ENCODE measurements around the gene SAMD14.

SAMD14 gene

GRCh38 chr17:50157891-50158290, 27.9 kb upstream of the SAMD14 start:
- Mint-ChIP-seq H3K27ac (no peak overlapping the region), H3K9me3 (no peaks in the 10 kb centered on the region), H3K36me3 (peaks cover 0 to 3% of the 10 kb centered on the region in 2 donors), H3K27me3 (no peaks in the 10 kb centered on the region), H3K4me3 (no peak overlapping the region), H3K4me1 (peaks cover 29 to 37% of the 10 kb centered on the region in 2 donors)
- DNase-seq: no peak
- ATAC-seq (replicated peaks): no peak

GRCh38 chr17:50155115-50155819, 25.3 kb upstream of the SAMD14 start:
- peaks cover 17 to 24% of the 10 kb centered on the region in 2 donors for H3K4me1 Mint-ChIP-seq
- DNase-seq (no peak), ATAC-seq (replicated peaks) (no peak)
- no peaks in the 10 kb centered on the region for H3K9me3 Mint-ChIP-seq
- peaks cover 3 to 5% of the 10 kb centered on the region in 2 donors for H3K36me3 Mint-ChIP-seq
- H3K27ac Mint-ChIP-seq: peak overlapping the region; percentile 37
- H3K27me3 Mint-ChIP-seq: no peaks in the 10 kb centered on the region
- no peak overlapping the region for H3K4me3 Mint-ChIP-seq

DNA sequence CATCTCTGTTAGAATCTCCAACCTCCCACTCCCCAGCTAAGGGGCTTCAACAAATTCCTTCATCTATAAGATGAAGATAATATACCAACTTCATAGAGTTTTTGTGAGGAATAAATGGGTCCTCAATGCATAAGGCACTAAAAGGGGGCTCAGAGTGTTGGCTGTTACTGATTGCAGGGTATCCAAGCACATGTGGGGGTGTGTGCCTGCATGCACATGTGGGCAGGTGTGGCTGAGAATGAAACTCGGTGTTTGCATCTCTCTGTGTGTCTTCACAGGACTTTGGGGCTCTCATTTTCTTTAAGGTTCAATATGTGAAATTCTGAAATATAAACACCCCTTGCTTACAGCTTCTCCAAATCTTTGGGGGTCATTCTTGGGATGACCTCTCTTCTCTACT, 24.6 kb upstream of the SAMD14 start:
- Mint-ChIP-seq H3K4me1 (peaks cover 16 to 24% of the 10 kb centered on the region in 2 donors), H3K36me3 (peaks cover 3 to 5% of the 10 kb centered on the region in 2 donors), H3K27me3 (no peaks in the 10 kb centered on the region), H3K9me3 (no peaks in the 10 kb centered on the region), H3K4me3 (no peak overlapping the region), H3K27ac (peak overlapping the region; percentile 37)
- ATAC-seq (replicated peaks) (no peak), DNase-seq (no peak)

DNA sequence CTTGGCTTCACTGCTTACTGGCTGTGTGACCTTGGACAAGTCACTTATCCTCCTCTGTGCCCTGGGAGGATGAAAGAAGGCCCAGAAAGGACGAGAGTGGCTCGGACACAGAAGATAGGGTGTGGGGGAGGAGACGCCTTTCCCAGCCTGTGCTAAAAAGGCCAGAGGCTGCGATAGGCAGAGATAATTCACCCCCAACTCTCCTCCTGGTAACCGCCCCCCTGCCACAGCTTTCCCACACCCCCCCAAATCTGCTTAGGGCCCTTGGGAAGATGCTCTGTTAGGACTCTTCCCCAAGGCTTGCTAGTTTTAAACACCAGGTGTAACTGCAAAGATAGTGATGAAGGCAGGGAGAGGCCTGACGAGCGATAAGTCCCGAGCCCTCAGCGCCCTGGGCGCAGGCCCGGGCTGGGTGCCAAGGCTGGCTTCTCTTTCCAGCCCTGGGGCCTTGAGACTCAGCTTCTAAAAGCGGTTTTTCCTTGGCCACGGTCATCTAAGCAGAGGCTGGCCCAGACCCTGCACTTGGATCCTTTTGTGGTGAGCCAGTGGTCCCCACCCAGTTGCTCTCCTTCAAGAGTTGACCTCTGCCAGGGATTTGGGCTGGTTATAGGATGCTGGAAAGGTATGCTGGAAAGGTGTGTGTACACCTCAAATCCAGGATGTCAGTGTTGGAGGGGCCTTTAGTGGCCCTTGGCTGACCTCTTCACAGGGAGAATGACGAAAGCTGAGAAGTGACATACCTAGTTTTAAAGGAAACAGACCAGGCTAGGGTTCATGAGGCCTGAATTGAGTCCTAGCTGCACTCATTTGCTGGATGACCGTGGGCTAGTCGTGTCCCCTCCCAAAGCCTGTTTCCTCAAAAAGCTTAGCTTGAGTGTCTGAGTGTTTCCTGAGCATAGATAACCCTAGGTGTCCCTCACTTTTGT, 24.0 kb upstream of the SAMD14 start:
- peaks cover 5 to 10% of the 10 kb centered on the region in 2 donors for H3K36me3 Mint-ChIP-seq
- H3K9me3 Mint-ChIP-seq: no peaks in the 10 kb centered on the region
- DNase-seq (no peak), ATAC-seq (replicated peaks) (no peak)
- H3K27ac Mint-ChIP-seq: peak overlapping the region; percentile 84
- no peaks in the 10 kb centered on the region for H3K27me3 Mint-ChIP-seq
- H3K4me1 Mint-ChIP-seq: peaks cover 16 to 24% of the 10 kb centered on the region in 2 donors
- no peak overlapping the region for H3K4me3 Mint-ChIP-seq

- Mint-ChIP-seq H3K4me1 (peaks cover 14 to 24% of the 10 kb centered on the region in 2 donors), H3K27ac (no peak overlapping the region), H3K27me3 (no peaks in the 10 kb centered on the region), H3K36me3 (peaks cover 11 to 22% of the 10 kb centered on the region in 2 donors), H3K4me3 (no peak overlapping the region), H3K9me3 (no peaks in the 10 kb centered on the region)
- DNase-seq (no peak), ATAC-seq (replicated peaks) (no peak)
Measured at GRCh38 chr17:50152736-50153135, 22.8 kb upstream of the SAMD14 start.

- Mint-ChIP-seq H3K27me3 (no peaks in the 10 kb centered on the region), H3K36me3 (peaks cover 18 to 29% of the 10 kb centered on the region in 2 donors), H3K4me3 (peak overlapping the region; percentile 85 to 87), H3K27ac (peak overlapping the region; percentile 95), H3K4me1 (peaks cover 17 to 30% of the 10 kb centered on the region in 2 donors), H3K9me3 (no peaks in the 10 kb centered on the region)
- peak; percentile 6 to 13 for ATAC-seq (replicated peaks)
- peak; percentile 48 for DNase-seq
Measured at GRCh38 chr17:50151937-50152547, 22.1 kb upstream of the SAMD14 start.

DNA sequence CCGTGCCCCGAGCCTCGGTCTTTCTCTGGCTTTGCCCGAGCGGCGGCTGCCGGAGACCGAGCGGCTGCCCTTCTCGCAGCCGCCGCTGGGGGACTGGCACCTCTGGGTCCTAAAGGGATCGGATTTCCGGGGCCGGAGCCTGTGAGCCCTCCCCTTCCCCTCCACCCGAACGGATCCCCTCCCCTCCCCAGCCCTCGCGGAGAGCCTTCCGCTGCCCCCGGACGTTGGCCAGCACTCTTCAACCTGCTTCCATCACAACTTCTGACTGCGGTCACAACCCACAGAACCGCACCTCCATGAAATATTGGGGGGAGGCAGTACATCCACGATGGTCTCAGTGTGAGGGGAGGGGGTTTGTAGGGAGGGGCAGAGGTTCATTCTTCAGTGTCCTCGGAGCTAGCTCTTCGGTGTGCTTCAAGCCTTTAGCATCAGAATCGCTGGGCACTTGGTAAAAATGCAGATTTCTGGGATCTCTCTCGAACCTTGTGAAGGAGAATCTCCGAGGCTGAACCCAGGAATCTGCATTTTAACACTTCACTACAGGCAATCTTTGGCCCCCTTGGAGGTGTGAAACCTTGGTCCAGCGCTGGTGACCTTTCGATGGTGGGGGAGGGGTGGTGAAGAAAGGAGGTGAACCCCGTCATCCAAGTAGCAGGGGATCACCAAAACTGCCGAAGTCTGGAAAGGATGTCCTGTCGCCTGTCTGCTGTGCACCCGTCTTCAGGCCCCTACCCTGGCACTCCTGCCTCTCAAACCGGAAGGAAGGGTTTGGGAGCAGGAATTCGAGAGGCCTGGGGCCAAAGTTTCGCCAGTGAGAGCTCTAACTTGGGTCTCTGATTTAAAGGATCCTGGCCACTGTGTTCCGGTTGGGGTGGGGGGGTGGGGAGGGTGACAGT, 21.3 kb upstream of the SAMD14 start:
- peak; percentile 52 to 56 for ATAC-seq (replicated peaks)
- peaks cover 26 to 36% of the 10 kb centered on the region in 2 donors for H3K36me3 Mint-ChIP-seq
- no peaks in the 10 kb centered on the region for H3K9me3 Mint-ChIP-seq
- no peaks in the 10 kb centered on the region for H3K27me3 Mint-ChIP-seq
- DNase-seq: peak; percentile 84
- peak overlapping the region; percentile 85 to 87 for H3K4me3 Mint-ChIP-seq
- H3K27ac Mint-ChIP-seq: peak overlapping the region; percentile 95
- H3K4me1 Mint-ChIP-seq: peaks cover 24 to 37% of the 10 kb centered on the region in 2 donors

DNA sequence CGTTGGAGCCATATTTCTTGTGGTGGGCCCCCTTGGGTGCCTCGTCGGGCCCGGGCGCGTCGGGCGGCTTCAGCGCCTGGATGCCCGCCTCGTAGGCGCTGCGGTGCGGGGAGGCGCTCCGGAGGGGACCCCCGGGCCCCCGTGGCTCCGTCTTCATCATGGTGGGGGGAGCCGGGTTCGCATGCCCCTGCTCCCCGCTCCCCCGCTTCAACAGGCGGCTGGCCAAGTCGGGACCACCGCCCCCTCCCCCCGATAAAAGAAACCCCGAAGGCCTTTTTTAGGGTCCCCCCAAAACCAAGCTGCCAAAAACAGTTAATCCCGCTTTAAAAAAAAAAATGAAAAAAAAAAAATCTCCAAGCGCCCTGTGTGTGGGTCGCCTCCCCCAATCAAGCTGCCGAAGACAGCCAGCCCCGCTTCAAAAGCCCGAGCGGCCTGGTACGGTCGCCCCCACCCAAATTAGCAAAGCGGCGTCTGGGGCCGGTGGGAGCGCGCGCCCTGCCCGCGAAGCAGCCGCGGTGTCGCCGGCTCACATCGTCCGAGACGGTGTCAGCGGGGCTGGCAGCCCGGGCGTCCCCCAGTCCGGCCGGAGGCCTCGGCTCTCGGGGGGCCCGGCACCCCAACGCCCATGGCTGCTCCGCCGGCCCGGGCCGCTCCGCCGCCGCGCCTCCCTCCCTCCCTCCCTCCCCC, 20.5 kb upstream of the SAMD14 start, which contains the start of gene PPP1R9B:
Gene PPP1R9B (minus strand): TSS at position 324 of the 687 bp plus-strand sequence. CDS start 164 bp downstream, at position 160.
- peaks cover 30 to 45% of the 10 kb centered on the region in 2 donors for H3K4me1 Mint-ChIP-seq
- H3K9me3 Mint-ChIP-seq: no peaks in the 10 kb centered on the region
- ATAC-seq (replicated peaks): peak in 1 of 2 donors; percentile 0
- H3K27ac Mint-ChIP-seq: peak within 1 kb of the TSS; percentile 97
- peaks cover 30 to 43% of the 10 kb centered on the region in 2 donors for H3K36me3 Mint-ChIP-seq
- H3K4me3 Mint-ChIP-seq: peak within 1 kb of the TSS; percentile 87 to 100
- no peak for DNase-seq
- no peaks in the 10 kb centered on the region for H3K27me3 Mint-ChIP-seq

- Mint-ChIP-seq H3K27me3 (no peaks in the 10 kb centered on the region), H3K27ac (peak overlapping the region; percentile 99), H3K9me3 (no peaks in the 10 kb centered on the region), H3K4me1 (peaks cover 33 to 47% of the 10 kb centered on the region in 2 donors), H3K36me3 (peaks cover 36 to 51% of the 10 kb centered on the region in 2 donors), H3K4me3 (peak overlapping the region; percentile 87 to 100)
- no peak for DNase-seq
- no peak for ATAC-seq (replicated peaks)
Measured at GRCh38 chr17:50149417-50150353, 19.7 kb upstream of the SAMD14 start.

GRCh38 chr17:50149091-50149416, 19.1 kb upstream of the SAMD14 start:
- ATAC-seq (replicated peaks): no peak
- Mint-ChIP-seq H3K9me3 (no peaks in the 10 kb centered on the region), H3K4me1 (peaks cover 37 to 47% of the 10 kb centered on the region in 2 donors), H3K27me3 (no peaks in the 10 kb centered on the region), H3K4me3 (peak overlapping the region; percentile 87 to 100), H3K27ac (peak overlapping the region; percentile 99), H3K36me3 (peaks cover 43 to 58% of the 10 kb centered on the region in 2 donors)
- DNase-seq: no peak

- Mint-ChIP-seq H3K4me3 (peak overlapping the region; percentile 87 to 100), H3K4me1 (peaks cover 40 to 51% of the 10 kb centered on the region in 2 donors), H3K27ac (peak overlapping the region; percentile 99), H3K27me3 (no peaks in the 10 kb centered on the region), H3K9me3 (no peaks in the 10 kb centered on the region), H3K36me3 (peaks cover 47 to 64% of the 10 kb centered on the region in 2 donors)
- peak; percentile 73 to 76 for ATAC-seq (replicated peaks)
- peak; percentile 93 for DNase-seq
Measured at GRCh38 chr17:50148226-50149090, 18.5 kb upstream of the SAMD14 start.

Measured in stimulated activated naive B cell treated with anti-CD40 and anti-IgM and Interleukin-4, amounts not matched to agents 10 μg/mL and 1 μg/mL and 100 μg/mL, for 72 hours (primary cell).